Thoracic aorta (tissue), 2 donors: ENCODE data around the gene ALDH1A1. TPM values are rescaled to one million over a fixed set of nuclear protein-coding genes. Genes with fewer than 3 reads are reported as not detected.

Experiments used
- ATAC-seq: fragments of 150-250 bp; one replicate; pipeline ENCODE4 v1.8.0; 2017; ENCODE audit warnings: low read depth; ENCODE audit not compliant: insufficient number of reproducible peaks, low FRiP score
- DNase-seq: peaks from one replicate; pipeline ENCODE4 v3.0.0-alpha.2; 2020; ENCODE audit warnings: low spot score
- H3K27ac ChIP-seq, 2 donors: fragments of 200-600 bp; sonication (generic); 1 replicate in 1 of 2; 2 replicates in 1 of 2; pipeline ENCODE4 v1.5.1; 2016; ENCODE audit warnings: mild to moderate bottlenecking in 2 of 2, moderate library complexity in 2 of 2
- H3K27me3 ChIP-seq: fragments of 200-600 bp; sonication (generic); replicated peaks from 2 replicates; pipeline ENCODE4 v1.6.0; 2016; ENCODE audit warnings: mild to moderate bottlenecking; ENCODE audit not compliant: insufficient read depth
- H3K36me3 ChIP-seq: fragments of 200-600 bp; sonication (generic); one replicate; pipeline ENCODE4 v1.5.1; 2016
- H3K4me1 ChIP-seq, 2 donors: fragments of 200-600 bp; sonication (generic); 1 replicate in 1 of 2; 2 replicates in 1 of 2; pipeline versions ENCODE4 v1.5.1 to v1.6.0; 2016; ENCODE audit warnings: low read depth in 2 of 2, mild to moderate bottlenecking in 1 of 2; ENCODE audit not compliant: control insufficient read depth in 1 of 2
- H3K4me3 ChIP-seq: fragments of 200-600 bp; sonication (generic); 2 replicates; pipeline ENCODE4 v1.5.1; 2016; ENCODE audit warnings: mild to moderate bottlenecking
- H3K9me3 ChIP-seq: fragments of 200-600 bp; sonication (generic); 2 replicates; pipeline ENCODE4 v1.5.1; 2016
- total RNA-seq, 2 donors: library from RNA; depleted of rRNA; stranded (reverse); fragments of >200 nt; gene quantifications; one replicate each; pipeline versions ENCODE4 v1.1.0 to v1.2.3, GENCODE V29; 2016
- TF ChIP-seq, protein P1 (sequence below): fragments of 200-600 bp; sonication (generic); IDR thresholded peaks from one replicate; pipeline ENCODE4 v1.5.1; 2019; ENCODE audit warnings: antibody characterized with exemption

ALDH1A1 gene
- total RNA-seq, 2 donors from 2014 or later = 101 to 196 TPM

DNA sequence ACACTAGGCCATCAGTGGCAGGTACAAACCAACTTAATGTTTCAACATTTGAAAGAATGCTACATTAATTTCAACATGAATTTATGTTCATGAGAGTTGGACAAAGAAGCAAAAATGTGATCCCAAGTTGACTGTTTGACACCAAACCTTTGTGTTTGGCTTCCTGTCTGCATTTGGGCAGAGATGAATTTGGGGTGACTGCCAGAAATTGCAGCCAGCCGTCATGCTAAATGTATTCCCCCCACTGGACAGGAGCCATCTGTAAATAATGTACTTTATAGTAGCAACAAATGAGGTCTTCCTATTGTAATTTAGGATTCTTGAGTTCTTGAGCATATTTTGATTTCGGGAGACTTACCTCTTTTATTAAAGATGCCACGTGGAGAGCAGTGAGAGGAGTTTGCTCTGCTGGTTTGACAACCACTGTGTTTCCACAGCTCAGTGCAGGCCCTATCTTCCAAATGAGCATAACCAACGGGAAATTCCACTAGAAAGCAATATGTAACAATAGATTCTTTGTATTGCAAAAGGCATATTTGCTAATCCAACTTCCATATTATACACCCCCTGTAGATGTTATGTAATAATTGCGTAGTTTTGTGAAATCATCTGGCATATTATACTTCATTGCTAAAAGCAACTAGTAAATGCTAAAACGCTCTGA is 27.6 kb downstream of the ALDH1A1 start:
- Histone ChIP-seq H3K27ac (no peak overlapping the region), H3K36me3 (peaks cover 29% of the 10 kb centered on the region), H3K4me3 (no peak overlapping the region), H3K9me3 (no peaks in the 10 kb centered on the region), H3K27me3 (no peaks in the 10 kb centered on the region), H3K4me1 (peaks cover 0 to 6% of the 10 kb centered on the region in 2 donors)
- no peak for DNase-seq
- TF ChIP-seq, protein P1, sequence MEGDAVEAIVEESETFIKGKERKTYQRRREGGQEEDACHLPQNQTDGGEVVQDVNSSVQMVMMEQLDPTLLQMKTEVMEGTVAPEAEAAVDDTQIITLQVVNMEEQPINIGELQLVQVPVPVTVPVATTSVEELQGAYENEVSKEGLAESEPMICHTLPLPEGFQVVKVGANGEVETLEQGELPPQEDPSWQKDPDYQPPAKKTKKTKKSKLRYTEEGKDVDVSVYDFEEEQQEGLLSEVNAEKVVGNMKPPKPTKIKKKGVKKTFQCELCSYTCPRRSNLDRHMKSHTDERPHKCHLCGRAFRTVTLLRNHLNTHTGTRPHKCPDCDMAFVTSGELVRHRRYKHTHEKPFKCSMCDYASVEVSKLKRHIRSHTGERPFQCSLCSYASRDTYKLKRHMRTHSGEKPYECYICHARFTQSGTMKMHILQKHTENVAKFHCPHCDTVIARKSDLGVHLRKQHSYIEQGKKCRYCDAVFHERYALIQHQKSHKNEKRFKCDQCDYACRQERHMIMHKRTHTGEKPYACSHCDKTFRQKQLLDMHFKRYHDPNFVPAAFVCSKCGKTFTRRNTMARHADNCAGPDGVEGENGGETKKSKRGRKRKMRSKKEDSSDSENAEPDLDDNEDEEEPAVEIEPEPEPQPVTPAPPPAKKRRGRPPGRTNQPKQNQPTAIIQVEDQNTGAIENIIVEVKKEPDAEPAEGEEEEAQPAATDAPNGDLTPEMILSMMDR = no peak
- ATAC-seq = no peak

DNA sequence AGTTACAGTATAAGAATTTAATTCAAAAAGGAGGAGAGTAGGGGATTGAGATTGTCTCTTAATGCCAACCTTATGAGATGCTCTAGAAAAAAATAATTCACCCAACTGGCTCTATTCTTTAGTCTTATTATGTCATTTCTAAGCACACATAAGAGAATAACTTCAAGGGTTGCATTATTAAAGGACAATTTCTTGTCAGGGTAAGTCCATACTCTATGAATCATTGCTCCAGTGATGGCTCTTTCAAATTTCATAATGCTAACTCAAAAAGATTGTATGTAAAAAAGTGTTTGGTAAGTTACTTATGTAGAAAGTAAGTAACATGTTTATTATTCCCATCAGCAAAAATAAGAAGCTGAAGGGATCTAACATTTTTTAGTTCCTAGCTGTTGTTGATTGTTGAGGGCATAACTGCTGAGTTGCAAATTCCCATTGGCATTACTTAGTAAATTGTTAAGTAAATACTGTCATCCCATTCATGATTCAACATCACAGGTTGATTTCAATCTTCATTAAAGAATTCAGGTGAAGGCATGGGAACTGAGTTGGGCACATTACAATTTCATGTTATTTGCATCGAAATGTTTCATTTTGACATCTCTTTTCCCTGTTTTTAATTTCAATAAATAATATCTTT is 28.6 kb downstream of the ALDH1A1 start:
- no peak for DNase-seq
- H3K4me3 ChIP-seq = no peak overlapping the region
- TF ChIP-seq, protein P1 = no peak
- H3K27ac ChIP-seq = no peak overlapping the region
- peaks cover 29% of the 10 kb centered on the region for H3K36me3 ChIP-seq
- peaks cover 0 to 6% of the 10 kb centered on the region in 2 donors for H3K4me1 ChIP-seq
- H3K9me3 ChIP-seq = no peaks in the 10 kb centered on the region
- ATAC-seq = no peak
- H3K27me3 ChIP-seq = no peaks in the 10 kb centered on the region

- H3K27ac ChIP-seq = no peak overlapping the region
- no peaks in the 10 kb centered on the region for H3K9me3 ChIP-seq
- H3K36me3 ChIP-seq = peaks cover 31% of the 10 kb centered on the region
- no peak for DNase-seq
- ATAC-seq = no peak
- no peak overlapping the region for H3K4me3 ChIP-seq
- TF ChIP-seq, protein P1 = no peak
- H3K27me3 ChIP-seq = no peaks in the 10 kb centered on the region
- peaks cover 0 to 6% of the 10 kb centered on the region in 2 donors for H3K4me1 ChIP-seq
These were observed 29.8 kb downstream of the ALDH1A1 start for GRCh38 chr9:72923077-72923476.

- TF ChIP-seq, protein P1 = no peak
- H3K27ac ChIP-seq = no peak overlapping the region
- no peaks in the 10 kb centered on the region for H3K9me3 ChIP-seq
- peaks cover 0 to 6% of the 10 kb centered on the region in 2 donors for H3K4me1 ChIP-seq
- no peak for DNase-seq
- no peak overlapping the region for H3K4me3 ChIP-seq
- H3K27me3 ChIP-seq = no peaks in the 10 kb centered on the region
- peaks cover 31% of the 10 kb centered on the region for H3K36me3 ChIP-seq
- no peak for ATAC-seq
These were observed 30.8 kb downstream of the ALDH1A1 start for GRCh38 chr9:72921888-72922654.

- H3K36me3 ChIP-seq = peaks cover 32% of the 10 kb centered on the region
- no peaks in the 10 kb centered on the region for H3K4me1 ChIP-seq
- ATAC-seq (no peak), DNase-seq (no peak)
- no peaks in the 10 kb centered on the region for H3K9me3 ChIP-seq
- H3K27me3 ChIP-seq = no peaks in the 10 kb centered on the region
- no peak overlapping the region for H3K27ac ChIP-seq
- TF ChIP-seq, protein P1 = no peak
- no peak overlapping the region for H3K4me3 ChIP-seq
These were observed 33.5 kb downstream of the ALDH1A1 start for GRCh38 chr9:72919246-72919945.
